Heart left ventricle (tissue), 16 donors: Measurements from ENCODE around the gene LSM14A. TPM values are rescaled to one million over a fixed set of nuclear protein-coding genes. Genes with fewer than 3 reads are reported as not detected.
A peak's percentile ranks its signal among the peaks of the same experiment; 100 is the strongest.

Experiments
- ATAC-seq, 4 donors: fragments of 200-7000 bp; cut with Tn5 transposase; one replicate each; pipeline ENCODE4 v1.9.1; 2020 to 2022; ENCODE audit warnings: moderate library complexity in 4 of 4, mild to moderate bottlenecking in 3 of 4, moderate number of reproducible peaks in 1 of 4
- DNase-seq, 5 donors: peaks; one replicate each; pipeline ENCODE4 v3.0.0-alpha.2; 2020
- H3K27ac ChIP-seq, 12 donors: fragments of 200-600 bp; sonication (generic) in 4 of 12; one replicate each; pipeline versions ENCODE4 v1.5.0 to v1.8.0; 2016 to 2022; ENCODE audit warnings: mild to moderate bottlenecking in 2 of 12
- H3K27me3 ChIP-seq, 9 donors: fragments of 200-600 bp; sonication (generic) in 2 of 9; one replicate each; pipeline versions ENCODE4 v1.5.1 to v1.8.0; 2016 to 2022; ENCODE audit warnings: mild to moderate bottlenecking in 3 of 9
- H3K36me3 ChIP-seq, 9 donors: fragments of 200-600 bp; sonication (generic) in 2 of 9; one replicate each; pipeline versions ENCODE4 v1.5.0 to v1.8.0; 2018 to 2022; ENCODE audit warnings: mild to moderate bottlenecking in 2 of 9
- H3K4me1 ChIP-seq, 12 donors: fragments of 200-600 bp; sonication (generic) in 4 of 12; one replicate each; pipeline versions ENCODE4 v1.5.0 to v1.8.0; 2016 to 2022; ENCODE audit warnings: mild to moderate bottlenecking in 3 of 12
- H3K4me3 ChIP-seq, 12 donors: fragments of 200-600 bp; sonication (generic) in 4 of 12; one replicate each; pipeline versions ENCODE4 v1.5.0 to v1.8.0; 2017 to 2022; ENCODE audit warnings: mild to moderate bottlenecking in 9 of 12, moderate library complexity in 4 of 12
- H3K9me3 ChIP-seq, 12 donors: fragments of 200-600 bp; sonication (generic) in 4 of 12; one replicate each; pipeline versions ENCODE4 v1.5.0 to v1.8.0; 2016 to 2022; ENCODE audit warnings: mild to moderate bottlenecking in 1 of 12
- CTCF ChIP-seq, 12 donors: fragments of 200-600 bp; sonication (generic) in 4 of 12; IDR thresholded peaks; one replicate each; pipeline versions ENCODE4 v1.5.0 to v1.8.0; 2018 to 2022; ENCODE audit warnings: antibody characterized with exemption in 12 of 12, mild to moderate bottlenecking in 5 of 12
- POLR2A ChIP-seq, 2 donors: fragments of 450-650 bp; IDR thresholded peaks; one replicate each; pipeline ENCODE4 v1.6.1; 2017; ENCODE audit warnings: antibody characterized with exemption in 2 of 2, mild to moderate bottlenecking in 2 of 2, moderate library complexity in 2 of 2
- WGBS, 4 donors: extraction: QIAGEN DNeasy Blood & Tissue Kit in 2 of 4; methylation state at CpG; one replicate each; pipeline versions ENCODE4 v1.1.5 to v1.1.7; 2013 to 2018; 5-methylcytosine and 5-hydroxymethylcytosine counted together
- intact Hi-C, 10 donors: fragments of 100-400 bp; cut with DNase I; formaldehyde crosslinking; loops; one replicate each; pipeline versions ENCODE4 v1.11.1 to v1.14.2; 2022
- polyA plus RNA-seq, 2 donors: library from polyadenylated mRNA; stranded (reverse); fragments of 200-250 nt; gene quantifications; one replicate each; pipeline ENCODE4 v1.2.3, GENCODE V29; 2013
- total RNA-seq, 9 donors: library from RNA; depleted of rRNA in 2 of 9; stranded (reverse); fragments of >200 nt in 2 of 9; fragmentation: NEBNext Ultra II Directional in 3 of 9; extraction: Animal tissue kit (Norgen Biotek cat#: 25700) in 3 of 9; gene quantifications; one replicate each; pipeline versions ENCODE4 v1.1.0 to v1.2.4, GENCODE V29; 2016 to 2023
- donor health status: ischemic (EF 13 %, LVEDD 7.1; RV severe dilation, severe dysfunction).
- donor health status: healthy with polysubstance abuse.
- donor health status: DM: no; HTN: yes; CAD: no.
- donor health status: DM: no; HTN: no; CAD: no.
- donor health status: ischemic (EF 25% LVEDD 6.9; RV normal size, moderate dysfunction).
- donor health status: ischemic (EF 25% LVEDD 5.7; RV mildly dilated, moderate dysfunction).
- donor health status: healthy.
- donor health status: DM: yes; HTN: yes; CAD: no.
- donor health status: ischemic (EF 35%, LVEDD 5.7; RV mildly dilated, moderate dysfunction).
- donor health status: nonischemic (EF 11% LVEDD 7.7; RV severe dilation, severe dysfunction).
- donor health status: DM: yes; HTN: yes; CAD: no.
- donor health status: PGD.
- donor health status: ischemic (EF 29% LVEDD 5.4; RV normal size, mild dysfunction).
- donor health status: nonischemic (EF 23%, LVEDD 6.1; RV moderate dilation, normal function).

Gene LSM14A
- total and polyA plus RNA-seq, 11 donors = 34.6 to 109 (median 70.5) TPM

GRCh38 chr19:34224996-34225658 lies 52.8 kb downstream of the LSM14A start:
- no peak overlapping the region for H3K27ac ChIP-seq
- H3K4me3 ChIP-seq = no peak overlapping the region
- intact Hi-C loops = loop anchor here in 1 of 10 donors (10.0 kb wide), 1 partner anchor 120 kb away; no protein-coding TSS in a partner anchor
- no peak for DNase-seq
- H3K27me3 ChIP-seq = no peaks in the 10 kb centered on the region
- no peak for ATAC-seq
- no peaks in the 10 kb centered on the region for H3K9me3 ChIP-seq
- TF ChIP-seq CTCF (IDR thresholded peaks at IDR 0.05) (no peak), POLR2A (IDR thresholded peaks at IDR 0.05) (no peak)
- 92 to 98% (median 93%) methylated on average over 2 of the region's 2 CpGs for WGBS, 4 donors
- H3K4me1 ChIP-seq = peaks cover 0 to 16% (median 0%) of the 10 kb centered on the region in 12 donors
- H3K36me3 ChIP-seq = peaks cover 0 to 99% (median 95%) of the 10 kb centered on the region in 9 donors

GRCh38 chr19:34225659-34226015 lies 53.3 kb downstream of the LSM14A start:
- Histone ChIP-seq H3K36me3 (peaks cover 0 to 100% (median 95%) of the 10 kb centered on the region in 9 donors), H3K27ac (no peak overlapping the region), H3K27me3 (no peaks in the 10 kb centered on the region), H3K4me1 (peaks cover 0 to 12% (median 0%) of the 10 kb centered on the region in 12 donors), H3K9me3 (no peaks in the 10 kb centered on the region), H3K4me3 (no peak overlapping the region)
- intact Hi-C loops = loop anchor here in 1 of 10 donors (10.0 kb wide), 1 partner anchor 119 kb away; no protein-coding TSS in a partner anchor
- DNase-seq (no peak), ATAC-seq (no peak)
- TF ChIP-seq POLR2A (IDR thresholded peaks at IDR 0.05) = no peak
- no peak for TF ChIP-seq CTCF (IDR thresholded peaks at IDR 0.05)

- H3K27ac ChIP-seq = peak overlapping the region in 1 of 12 donors; percentile 24
- no peak for ATAC-seq
- 93 to 100% (median 97%) methylated on average over 2 of the region's 2 CpGs for WGBS, 4 donors
Observed at GRCh38 chr19:34226036-34226435, 53.7 kb downstream of the LSM14A start.

More at GRCh38 chr19:34226036-34226435, 53.7 kb downstream of the LSM14A start:
- H3K4me1 ChIP-seq = peaks cover 0 to 12% (median 0%) of the 10 kb centered on the region in 12 donors
- no peaks in the 10 kb centered on the region for H3K9me3 ChIP-seq
- H3K36me3 ChIP-seq = peaks cover 0 to 100% (median 95%) of the 10 kb centered on the region in 9 donors
- intact Hi-C loops = loop anchor here in 1 of 10 donors (10.0 kb wide), 1 partner anchor 119 kb away; no protein-coding TSS in a partner anchor
- TF ChIP-seq POLR2A (IDR thresholded peaks at IDR 0.05) (no peak), CTCF (IDR thresholded peaks at IDR 0.05) (no peak)
- no peak overlapping the region for H3K4me3 ChIP-seq
- H3K27me3 ChIP-seq = no peaks in the 10 kb centered on the region
- no peak for DNase-seq
